Esophagus muscularis mucosa (tissue), 4 donors: ENCODE measurements around the gene HAPSTR1.

Experiments used
- EP300 ChIP-seq: sonication (generic); formaldehyde crosslinking; IDR thresholded peaks from one replicate; pipeline ENCODE4 v1.6.1; 2017; ENCODE audit warnings: antibody characterized with exemption
- POLR2A ChIP-seq: fragments of 450-650 bp; IDR thresholded peaks from one replicate; pipeline ENCODE4 v1.6.1; 2017; ENCODE audit warnings: antibody characterized with exemption, moderate library complexity, mild to moderate bottlenecking, low read depth
- POLR2AphosphoS5 ChIP-seq, 2 donors: sonication (generic); formaldehyde crosslinking; IDR thresholded peaks; one replicate each; pipeline ENCODE4 v1.6.1; 2017; ENCODE audit warnings: antibody characterized with exemption in 2 of 2
- TF ChIP-seq, protein P1 (sequence below), 3 experiments: fragments of 200-600 bp in 2 of 3; fragments of 450-650 bp in 1 of 3; sonication (generic) in 2 of 3; IDR thresholded peaks; one replicate each; pipeline ENCODE4 v1.5.1; 2017 to 2019; ENCODE audit warnings: antibody characterized with exemption in 3 of 3, mild to moderate bottlenecking in 2 of 3, moderate library complexity in 1 of 3

DNA sequence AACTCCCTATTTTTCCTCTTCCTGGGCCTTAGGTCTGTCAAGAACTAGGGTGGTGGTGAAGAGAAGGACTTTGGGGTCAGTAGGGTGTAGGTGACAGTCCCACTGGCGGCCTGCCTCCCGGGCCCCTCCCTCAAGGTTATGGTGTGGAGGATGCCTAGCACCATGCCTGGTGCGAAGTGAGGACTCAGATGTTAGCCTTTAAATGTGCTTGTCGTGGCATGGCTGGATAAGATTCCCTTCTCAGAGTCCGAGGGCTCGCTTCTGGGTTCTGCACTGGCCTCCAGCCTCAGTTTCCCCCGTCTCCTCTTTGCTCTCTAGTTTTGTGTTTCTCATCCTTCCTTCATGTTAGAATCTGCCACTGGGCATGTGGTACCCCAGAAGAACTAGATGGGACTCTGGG, 32.0 kb downstream of the HAPSTR1 start:
- TF ChIP-seq, protein P1, sequence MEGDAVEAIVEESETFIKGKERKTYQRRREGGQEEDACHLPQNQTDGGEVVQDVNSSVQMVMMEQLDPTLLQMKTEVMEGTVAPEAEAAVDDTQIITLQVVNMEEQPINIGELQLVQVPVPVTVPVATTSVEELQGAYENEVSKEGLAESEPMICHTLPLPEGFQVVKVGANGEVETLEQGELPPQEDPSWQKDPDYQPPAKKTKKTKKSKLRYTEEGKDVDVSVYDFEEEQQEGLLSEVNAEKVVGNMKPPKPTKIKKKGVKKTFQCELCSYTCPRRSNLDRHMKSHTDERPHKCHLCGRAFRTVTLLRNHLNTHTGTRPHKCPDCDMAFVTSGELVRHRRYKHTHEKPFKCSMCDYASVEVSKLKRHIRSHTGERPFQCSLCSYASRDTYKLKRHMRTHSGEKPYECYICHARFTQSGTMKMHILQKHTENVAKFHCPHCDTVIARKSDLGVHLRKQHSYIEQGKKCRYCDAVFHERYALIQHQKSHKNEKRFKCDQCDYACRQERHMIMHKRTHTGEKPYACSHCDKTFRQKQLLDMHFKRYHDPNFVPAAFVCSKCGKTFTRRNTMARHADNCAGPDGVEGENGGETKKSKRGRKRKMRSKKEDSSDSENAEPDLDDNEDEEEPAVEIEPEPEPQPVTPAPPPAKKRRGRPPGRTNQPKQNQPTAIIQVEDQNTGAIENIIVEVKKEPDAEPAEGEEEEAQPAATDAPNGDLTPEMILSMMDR (IDR thresholded peaks at IDR 0.05): no peak
- TF ChIP-seq POLR2AphosphoS5 (IDR thresholded peaks at IDR 0.05): no peak
- TF ChIP-seq EP300: no peak
- TF ChIP-seq POLR2A: no peak
